ENCODE measurements around the gene LY6G6C. TPM values are rescaled to one million over a fixed set of nuclear protein-coding genes. Genes with fewer than 3 reads are reported as not detected.
A peak's percentile ranks its signal among the peaks of the same experiment; 100 is the strongest.

LY6G6C gene
- total RNA-seq, 1 experiment from 2014 or later = not detected

DNA sequence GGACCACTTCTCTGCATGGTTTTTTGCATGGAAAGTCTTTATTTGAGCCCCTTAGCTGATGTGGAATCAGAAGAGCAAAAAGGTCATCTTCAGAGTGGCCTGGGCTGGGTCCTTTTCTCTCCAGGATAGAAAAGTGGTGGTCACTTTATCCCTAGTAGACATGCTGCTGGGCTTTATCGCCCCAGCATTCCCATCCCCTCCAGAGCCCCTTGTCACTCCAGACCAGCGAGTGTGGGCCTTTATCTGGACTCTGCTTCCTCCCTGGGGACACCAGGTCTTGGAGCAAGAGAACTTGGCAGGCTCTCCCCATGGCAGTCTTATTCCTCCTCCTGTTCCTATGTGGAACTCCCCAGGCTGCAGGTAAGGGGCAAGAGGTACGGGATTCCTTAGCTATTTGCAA is 14.9 kb downstream of the LY6G6C start, which contains the start of gene LY6G6F:
Gene LY6G6F, plus strand, starts transcription at position 268 of the 400 bp plus-strand sequence. Its CDS starts 41 bp downstream, at position 309.
- H3K27ac Mint-ChIP-seq = peak within 1 kb of the TSS in 1 of 3 experiments; percentile 54; a peak in 1 of 7 replicates
- TF ChIP-seq, protein P1, sequence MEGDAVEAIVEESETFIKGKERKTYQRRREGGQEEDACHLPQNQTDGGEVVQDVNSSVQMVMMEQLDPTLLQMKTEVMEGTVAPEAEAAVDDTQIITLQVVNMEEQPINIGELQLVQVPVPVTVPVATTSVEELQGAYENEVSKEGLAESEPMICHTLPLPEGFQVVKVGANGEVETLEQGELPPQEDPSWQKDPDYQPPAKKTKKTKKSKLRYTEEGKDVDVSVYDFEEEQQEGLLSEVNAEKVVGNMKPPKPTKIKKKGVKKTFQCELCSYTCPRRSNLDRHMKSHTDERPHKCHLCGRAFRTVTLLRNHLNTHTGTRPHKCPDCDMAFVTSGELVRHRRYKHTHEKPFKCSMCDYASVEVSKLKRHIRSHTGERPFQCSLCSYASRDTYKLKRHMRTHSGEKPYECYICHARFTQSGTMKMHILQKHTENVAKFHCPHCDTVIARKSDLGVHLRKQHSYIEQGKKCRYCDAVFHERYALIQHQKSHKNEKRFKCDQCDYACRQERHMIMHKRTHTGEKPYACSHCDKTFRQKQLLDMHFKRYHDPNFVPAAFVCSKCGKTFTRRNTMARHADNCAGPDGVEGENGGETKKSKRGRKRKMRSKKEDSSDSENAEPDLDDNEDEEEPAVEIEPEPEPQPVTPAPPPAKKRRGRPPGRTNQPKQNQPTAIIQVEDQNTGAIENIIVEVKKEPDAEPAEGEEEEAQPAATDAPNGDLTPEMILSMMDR (conservative IDR thresholded peaks at IDR 0.05) = no peak
- no peak for DNase-seq

More for the DNA sequence above, 14.9 kb downstream of the LY6G6C start, which contains the start of gene LY6G6F:
- Histone ChIP-seq H3K9ac (ENCODE audit: extremely low read depth, insufficient read length, low read length) (no peak within 1 kb of the TSS), H3T11ph (ENCODE audit: low read length) (no peak within 1 kb of the TSS), H3K4ac (ENCODE audit: low read depth, low read length) (no peak within 1 kb of the TSS), H4K5ac (ENCODE audit: insufficient read length, low read depth, low read length) (no peak within 1 kb of the TSS), H3K23me2 (ENCODE audit: insufficient read length, low read depth, low read length, poor library complexity, severe bottlenecking) (peaks cover 6% of the 10 kb centered on the region), H3K27me3 (ENCODE audit: insufficient read depth, low read length) (no peaks in the 10 kb centered on the region), H2BK120ac (ENCODE audit: low read depth, low read length, poor library complexity, severe bottlenecking) (no peak within 1 kb of the TSS), H3K79me2 (ENCODE audit: insufficient read depth, low read length) (peaks cover 2% of the 10 kb centered on the region; the same call in 1 of the 2 replicates), H2BK12ac (ENCODE audit: insufficient read length, low read depth, low read length) (no peak within 1 kb of the TSS), H3K4me2 (ENCODE audit: insufficient read depth, insufficient read length, low read length) (no peak within 1 kb of the TSS), H2BK20ac (ENCODE audit: low read depth, low read length, poor library complexity, severe bottlenecking) (no peak within 1 kb of the TSS), H4K8ac (replicated peaks; ENCODE audit: insufficient read length, low read depth, low read length) (no peak within 1 kb of the TSS), H3K9me3 (ENCODE audit: control insufficient read depth, low read depth, low read length) (no peaks in the 10 kb centered on the region), H2BK15ac (ENCODE audit: low read depth, low read length) (no peak within 1 kb of the TSS), H2AFZ (ENCODE audit: low read length) (no peak within 1 kb of the TSS), H4K91ac (ENCODE audit: insufficient read length, low read depth, low read length) (no peak within 1 kb of the TSS), H4K20me1 (ENCODE audit: control insufficient read depth, insufficient read depth, insufficient read length) (no peaks in the 10 kb centered on the region), H3K18ac (ENCODE audit: insufficient read length, low read depth, low read length) (no peak within 1 kb of the TSS), H2BK5ac (ENCODE audit: insufficient read length, low read length) (no peak within 1 kb of the TSS), H3K56ac (ENCODE audit: insufficient read length, low read depth, low read length) (no peak within 1 kb of the TSS), H3K79me1 (ENCODE audit: insufficient read depth, low read depth, low read length, poor library complexity, severe bottlenecking) (peaks cover 5% of the 10 kb centered on the region), H3K23ac (ENCODE audit: insufficient read length, low read depth, low read length) (no peak within 1 kb of the TSS), H3K27ac (ENCODE audit: insufficient read length, low read depth, low read length) (no peak within 1 kb of the TSS), H3K4me1 (ENCODE audit: insufficient read depth, low read length) (peaks cover 4% of the 10 kb centered on the region; the same call in 1 of the 2 replicates), H3K14ac (ENCODE audit: insufficient read depth, low read length) (no peak within 1 kb of the TSS), H2AK5ac (ENCODE audit: insufficient read length, low read length) (no peak within 1 kb of the TSS)
- peaks cover 18 to 21% of the 10 kb centered on the region in 2 experiments for H3K4me1 Mint-ChIP-seq
- H3K9me3 Mint-ChIP-seq = no peaks in the 10 kb centered on the region; a peak in 1 of 5 replicates
- no peak within 1 kb of the TSS for H3K4me3 Mint-ChIP-seq
- H3K27me3 Mint-ChIP-seq (ENCODE audit: low read depth) = peaks cover 3% of the 10 kb centered on the region; the same call in 1 of the 2 replicates
- no peaks in the 10 kb centered on the region for H3K36me3 Mint-ChIP-seq (ENCODE audit: insufficient read depth in 1 of 3, low read depth in 3 of 3)
- WGBS (ENCODE audit: extremely low coverage, insufficient read length, low lambda C conversion rate) = no CpG with 5 or more reads among the region's 3 CpGs

Data from H9 (cell line).